Effector CD4-positive, alpha-beta T cell (primary cell): ENCODE data around the gene PIK3R5.
A peak's percentile ranks its signal among the peaks of the same experiment; 100 is the strongest.

Experiments used
- DNase-seq: peaks from one replicate; pipeline ENCODE4 v3.0.0-alpha.2; 2020

The PIK3R5 gene

DNA sequence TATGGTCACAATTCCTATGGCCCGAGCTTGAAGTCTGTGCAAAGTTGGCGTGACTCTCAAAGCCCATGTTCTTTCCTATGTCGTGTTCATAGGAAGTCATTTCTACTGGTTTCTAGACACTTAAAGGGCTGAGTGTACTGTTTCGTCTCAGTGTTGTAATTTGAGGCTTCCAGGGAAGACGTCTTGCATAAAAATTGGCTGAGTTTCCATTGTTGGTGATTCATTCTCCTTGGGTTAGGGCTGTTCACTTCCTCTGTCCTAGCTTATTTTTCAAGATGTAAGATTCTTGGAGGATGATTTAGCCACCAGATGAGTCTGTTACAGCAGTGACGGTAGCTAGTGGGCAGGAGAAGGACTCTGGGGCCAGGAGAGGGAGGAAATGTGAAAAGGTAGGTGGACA lies 43.1 kb downstream of the PIK3R5 start:
- no peak for DNase-seq

- no peak for DNase-seq
Observed at GRCh38 chr17:8921147-8921546, 44.4 kb downstream of the PIK3R5 start.

- DNase-seq: no peak
Observed at GRCh38 chr17:8918807-8919465, 46.6 kb downstream of the PIK3R5 start.

GRCh38 chr17:8916466-8916865 lies 49.0 kb downstream of the PIK3R5 start:
- DNase-seq: no peak

DNA sequence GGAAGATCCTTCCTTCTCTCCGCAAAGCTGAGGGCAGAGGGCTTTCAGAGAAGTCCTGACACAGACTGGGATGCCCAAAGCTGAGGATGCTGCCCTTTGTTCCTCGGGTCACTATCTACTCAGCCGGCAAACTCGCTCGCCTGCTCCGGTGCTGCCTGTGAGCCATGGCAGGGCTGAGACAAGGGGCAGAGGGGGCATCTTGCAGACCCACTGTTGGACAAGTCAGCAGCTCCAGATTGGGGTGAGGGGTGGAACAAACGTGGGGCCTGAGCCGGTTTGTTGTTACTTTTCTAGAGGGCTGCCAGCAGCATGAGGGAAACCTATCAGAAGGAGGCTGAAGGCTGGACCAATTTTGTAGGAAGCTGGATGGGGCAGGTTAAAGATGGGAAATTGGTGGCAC lies 51.0 kb downstream of the PIK3R5 start:
- DNase-seq: no peak

- DNase-seq: no peak
Observed at GRCh38 chr17:8913879-8914278, 51.6 kb downstream of the PIK3R5 start.

- no peak for DNase-seq
Observed at GRCh38 chr17:8913091-8913490, 52.4 kb downstream of the PIK3R5 start.

- DNase-seq: no peak
Observed at GRCh38 chr17:8912084-8912981, 53.2 kb downstream of the PIK3R5 start.

- no peak for DNase-seq
Observed at GRCh38 chr17:8910969-8911604, 54.4 kb downstream of the PIK3R5 start.

DNA sequence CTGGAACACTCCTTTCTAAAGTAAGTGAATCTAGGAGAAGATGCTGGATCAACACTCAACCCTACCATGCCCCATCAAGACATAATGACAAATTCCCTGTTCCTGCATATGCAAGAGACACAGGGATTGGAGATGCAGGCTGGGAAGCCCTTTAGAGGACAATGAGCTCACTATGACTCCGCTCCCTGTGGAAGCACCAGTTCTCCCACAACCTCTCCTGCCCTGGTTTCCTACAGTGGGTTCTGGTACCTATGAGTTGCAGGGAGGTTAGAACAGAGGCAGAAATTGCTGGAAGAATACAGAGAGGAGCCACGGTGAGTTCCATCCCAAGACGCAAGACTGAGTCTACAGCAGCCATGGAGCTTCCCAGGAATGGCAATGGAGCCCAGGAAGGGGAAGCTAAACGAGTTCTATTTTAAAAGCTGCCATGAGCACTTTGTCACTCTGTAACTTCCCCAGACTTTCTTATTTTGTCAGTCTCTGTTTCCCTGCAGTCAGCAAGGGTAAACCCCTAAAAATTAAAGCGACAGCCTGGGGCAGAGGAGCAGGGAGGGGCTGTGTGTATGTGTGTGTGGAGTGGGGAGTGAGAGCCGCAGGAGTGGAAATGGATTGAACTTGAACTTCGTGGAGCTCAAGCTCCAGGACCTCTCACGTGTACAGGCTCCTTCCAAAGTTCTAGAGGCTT lies 55.8 kb downstream of the PIK3R5 start:
- no peak for DNase-seq

- DNase-seq: no peak
Observed at GRCh38 chr17:8905331-8905730, 60.2 kb downstream of the PIK3R5 start.

- DNase-seq: no peak
Observed at GRCh38 chr17:8904686-8905085, 60.8 kb downstream of the PIK3R5 start.

DNA sequence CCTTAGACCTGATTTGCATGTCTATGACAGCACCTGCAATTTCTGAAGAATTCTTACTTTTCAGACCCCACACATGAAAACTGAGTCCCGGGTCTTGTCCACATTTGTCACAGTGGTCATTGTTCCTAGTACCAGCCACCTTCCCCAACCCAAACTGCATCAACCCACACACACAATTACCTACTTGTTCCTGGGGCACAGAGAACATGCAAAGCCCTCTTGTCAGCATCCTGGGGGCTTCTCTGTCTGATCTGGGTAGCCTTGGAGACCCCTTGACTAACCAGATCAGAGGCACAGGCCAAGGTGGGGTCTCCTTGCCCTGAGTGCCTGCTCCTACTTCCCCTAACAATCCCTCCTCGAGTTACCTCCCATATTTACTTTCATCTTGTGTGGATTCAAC lies 61.3 kb downstream of the PIK3R5 start:
- no peak for DNase-seq

DNA sequence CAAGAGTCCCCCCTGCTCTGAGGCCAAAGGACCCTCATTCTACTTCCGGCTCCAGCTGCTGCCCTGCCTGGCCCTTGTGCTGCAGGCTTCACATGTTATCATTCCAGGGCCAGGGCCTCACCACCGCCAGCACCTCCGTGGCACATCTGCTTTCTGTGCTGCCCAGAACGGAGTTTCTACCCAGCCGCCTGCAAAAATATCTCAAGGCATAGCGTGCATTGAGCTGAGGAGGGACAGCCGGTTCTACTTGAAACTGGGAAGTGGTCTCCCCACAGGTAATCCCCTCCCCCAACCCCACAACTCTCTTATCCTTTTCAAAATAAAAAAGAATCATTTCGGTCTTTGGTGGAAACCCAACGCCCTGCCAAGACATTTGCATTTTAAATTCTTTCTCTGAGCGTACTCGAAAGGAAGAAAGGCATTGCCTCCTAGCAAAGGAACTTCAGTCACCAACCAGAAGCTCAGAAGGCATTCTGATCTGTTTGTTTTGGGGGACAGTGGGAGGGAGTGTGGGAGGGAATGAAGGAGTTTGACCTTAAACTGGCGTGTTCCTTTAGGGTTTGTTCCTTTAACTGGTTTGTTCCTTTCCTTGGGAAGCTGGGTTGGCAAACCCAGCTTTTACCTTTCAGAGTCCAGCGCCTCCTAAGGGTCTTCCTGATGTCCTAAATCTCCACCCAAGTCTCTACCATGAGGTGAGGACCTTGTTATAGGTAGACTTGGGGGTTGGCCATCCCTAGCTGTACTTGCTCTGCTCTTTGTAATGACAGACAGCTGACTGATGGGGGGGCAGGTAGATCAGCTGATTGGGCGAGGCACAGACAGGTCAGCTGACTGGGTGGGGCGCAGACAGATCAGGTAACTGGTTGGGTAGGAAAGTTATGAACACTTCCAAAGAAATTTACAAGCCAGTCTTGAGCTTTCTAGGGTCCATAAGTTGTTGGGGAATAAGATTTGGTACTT lies 64.6 kb downstream of the PIK3R5 start:
- DNase-seq: no peak

DNA sequence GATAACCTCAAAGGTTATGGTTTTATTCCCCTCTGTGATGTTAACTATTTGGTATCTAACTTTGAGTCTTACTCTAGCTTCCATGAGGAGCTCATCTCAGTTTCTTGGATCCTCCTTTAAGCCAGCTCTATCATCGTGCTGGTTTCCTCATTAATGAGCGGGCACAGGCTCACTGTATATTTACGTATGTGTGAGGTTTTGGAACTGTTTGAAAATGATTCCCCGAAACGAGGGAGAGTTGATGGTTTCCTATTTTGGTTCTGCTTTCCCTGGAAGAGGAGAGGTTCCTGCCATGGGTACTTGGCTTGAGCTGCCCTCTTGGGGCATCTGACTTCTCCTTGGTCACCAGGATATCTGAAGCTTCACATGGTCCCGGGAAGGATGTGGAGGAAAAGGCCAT lies 65.3 kb downstream of the PIK3R5 start:
- no peak for DNase-seq

DNA sequence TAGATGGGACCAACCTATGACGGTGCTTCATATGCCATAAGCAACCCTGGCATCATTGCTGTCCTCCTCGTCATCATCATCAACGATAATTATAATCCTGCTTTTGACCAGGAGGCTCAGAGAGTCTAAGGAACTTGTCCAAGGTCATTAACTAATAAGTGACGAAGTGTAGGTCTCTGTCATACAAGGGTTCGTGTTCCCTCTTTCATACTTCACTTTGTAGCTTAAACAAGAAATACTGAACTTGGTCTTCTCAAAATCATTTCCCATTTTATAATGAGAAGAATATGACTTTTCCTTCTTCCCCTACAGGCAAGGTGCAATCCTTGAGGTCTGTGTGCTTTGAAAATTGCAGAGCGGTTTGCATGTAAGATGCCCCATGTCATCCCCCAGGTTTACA lies 66.9 kb downstream of the PIK3R5 start:
- DNase-seq: no peak

- DNase-seq: no peak
Observed at GRCh38 chr17:8898126-8898525, 67.4 kb downstream of the PIK3R5 start.

- no peak for DNase-seq
Observed at GRCh38 chr17:8896641-8897635, 68.6 kb downstream of the PIK3R5 start.

GRCh38 chr17:8896087-8896486 lies 69.4 kb downstream of the PIK3R5 start:
- no peak for DNase-seq

DNA sequence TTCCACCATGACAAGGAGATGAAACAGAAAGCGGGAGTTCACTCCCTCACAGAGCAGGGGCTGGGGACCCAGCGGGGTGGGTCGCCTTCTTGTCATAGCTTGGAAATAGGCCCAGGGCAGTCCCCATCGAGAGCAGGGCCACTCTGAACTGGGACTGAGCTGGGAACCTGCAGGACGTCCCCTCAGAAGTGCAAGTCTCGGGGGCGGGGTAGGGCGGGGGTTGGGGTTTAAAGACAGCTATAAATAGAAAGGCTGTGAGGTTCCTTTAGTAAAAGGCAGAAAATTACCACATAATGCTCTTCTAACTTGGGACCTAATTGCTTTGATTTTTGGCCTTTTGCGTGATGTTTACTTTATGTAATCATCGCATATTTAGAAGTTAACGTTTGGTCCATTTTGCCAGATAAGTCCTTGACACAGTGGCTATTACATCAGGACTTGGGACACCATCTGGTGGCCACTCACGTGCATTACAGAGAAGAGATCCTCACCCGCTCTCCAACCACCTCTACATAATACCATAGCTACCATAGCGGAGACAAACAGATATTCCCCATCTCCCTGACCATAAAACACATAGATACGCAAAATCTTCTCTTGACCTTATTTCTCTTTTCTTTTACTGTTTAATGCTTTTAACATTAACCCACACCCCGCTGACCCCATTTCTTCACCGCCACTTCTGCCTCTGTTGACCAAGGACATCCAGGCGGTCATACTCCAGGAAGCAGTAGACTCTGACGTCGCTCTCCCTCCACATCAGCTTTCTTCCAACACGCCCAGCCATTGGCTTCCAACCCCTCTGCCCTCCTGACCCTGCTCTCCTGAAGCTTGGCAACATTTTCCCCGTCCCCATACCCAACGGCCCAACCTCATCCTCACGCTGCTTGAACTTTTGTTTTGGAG lies 70.6 kb downstream of the PIK3R5 start:
- DNase-seq: peak; percentile 22
